IPS-NIHi7 (cell line): Measurements from ENCODE around the gene DHRS2.

Experiments used
- DNase-seq: peaks from one replicate; pipeline ENCODE4 v3.0.0; 2012; ENCODE audit warnings: mixed read lengths; ENCODE audit errors: extremely low spot score

Gene DHRS2

GRCh38 chr14:23612354-23612732, 23.8 kb upstream of the DHRS2 start:
- no peak for DNase-seq

GRCh38 chr14:23612802-23613201, 23.4 kb upstream of the DHRS2 start:
- DNase-seq, result no peak

DNA sequence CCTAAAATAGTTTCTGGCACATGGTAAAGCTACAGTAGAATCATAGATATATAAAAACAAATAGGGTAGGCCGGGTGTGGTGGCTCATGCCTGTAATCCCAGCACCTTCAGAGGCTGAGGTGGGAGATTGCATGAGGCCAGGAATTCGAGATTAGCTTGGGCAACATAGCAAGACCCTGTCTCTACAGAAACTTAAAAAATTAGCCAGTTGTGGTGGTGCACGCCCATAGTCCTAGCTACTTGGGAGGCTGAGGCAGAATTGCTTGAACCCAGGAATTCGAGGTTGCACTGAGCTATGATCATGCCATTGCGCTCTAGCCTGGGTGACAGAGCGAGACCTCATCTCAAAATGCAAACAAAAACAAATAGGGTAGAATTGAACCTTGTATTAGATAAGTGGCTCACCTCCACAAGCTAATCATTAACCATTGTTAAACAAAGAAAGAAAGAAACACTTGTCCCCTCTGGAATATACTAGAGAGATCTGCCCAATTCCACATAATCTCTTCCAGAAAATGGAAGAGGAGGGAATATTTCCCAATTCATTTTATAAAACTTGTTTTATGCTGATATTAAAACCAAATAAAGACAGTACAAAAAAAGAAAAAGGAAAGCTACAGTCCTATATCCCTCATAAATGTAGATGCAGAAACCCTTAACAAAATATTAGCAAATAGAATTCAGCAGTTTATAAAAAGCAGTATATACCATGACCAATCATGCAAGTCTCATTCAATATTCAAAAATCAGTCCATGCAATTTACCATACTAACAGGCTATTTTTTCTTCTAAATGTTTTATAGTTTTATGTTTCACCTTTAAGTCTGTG, 22.7 kb upstream of the DHRS2 start:
- no peak for DNase-seq

DNA sequence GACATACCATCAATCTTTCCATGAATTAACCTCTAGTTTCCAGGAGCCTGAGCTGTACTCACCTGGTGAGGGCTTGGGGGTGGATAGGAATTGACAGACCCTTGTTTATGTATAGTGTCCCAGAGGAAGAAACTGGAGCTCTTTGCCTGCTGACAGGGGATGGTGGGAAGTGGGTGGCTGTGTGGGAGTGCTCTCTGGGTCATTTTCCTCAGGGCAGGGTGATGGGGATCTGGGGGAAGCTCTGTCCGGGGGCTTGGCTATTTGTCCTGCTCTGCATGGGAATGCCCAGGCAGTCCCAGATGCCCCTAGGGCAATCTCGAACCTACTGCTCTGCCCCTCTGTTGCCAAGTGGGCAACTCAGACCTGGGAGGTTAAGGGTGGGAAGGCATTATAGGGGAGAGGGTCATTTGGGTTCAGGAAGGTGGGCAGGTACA, 21.8 kb upstream of the DHRS2 start:
- no peak for DNase-seq

- no peak for DNase-seq
These were observed 20.3 kb upstream of the DHRS2 start for GRCh38 chr14:23615856-23616255.

DNA sequence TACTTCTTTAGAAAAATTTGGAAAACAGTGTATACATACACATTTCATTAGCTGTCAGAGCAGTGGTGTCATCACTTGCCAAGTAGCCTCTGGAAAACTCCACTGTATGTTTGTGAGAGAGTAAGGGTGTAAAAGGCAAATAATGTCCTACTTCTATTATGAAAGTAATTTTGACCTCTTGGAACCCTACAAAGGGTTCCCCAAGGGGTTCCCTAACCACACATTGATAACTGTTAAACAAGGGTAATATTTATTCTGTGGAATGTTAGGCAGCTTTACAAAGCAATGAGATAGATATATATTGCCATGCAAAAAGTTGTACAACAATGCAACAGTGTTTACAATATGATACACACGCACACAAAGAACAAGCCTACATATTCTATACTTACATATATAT, 18.6 kb upstream of the DHRS2 start:
- DNase-seq, result no peak

GRCh38 chr14:23618415-23618988, 17.7 kb upstream of the DHRS2 start:
- DNase-seq, result no peak

- no peak for DNase-seq
These were observed 15.9 kb upstream of the DHRS2 start for GRCh38 chr14:23620177-23620702.

DNA sequence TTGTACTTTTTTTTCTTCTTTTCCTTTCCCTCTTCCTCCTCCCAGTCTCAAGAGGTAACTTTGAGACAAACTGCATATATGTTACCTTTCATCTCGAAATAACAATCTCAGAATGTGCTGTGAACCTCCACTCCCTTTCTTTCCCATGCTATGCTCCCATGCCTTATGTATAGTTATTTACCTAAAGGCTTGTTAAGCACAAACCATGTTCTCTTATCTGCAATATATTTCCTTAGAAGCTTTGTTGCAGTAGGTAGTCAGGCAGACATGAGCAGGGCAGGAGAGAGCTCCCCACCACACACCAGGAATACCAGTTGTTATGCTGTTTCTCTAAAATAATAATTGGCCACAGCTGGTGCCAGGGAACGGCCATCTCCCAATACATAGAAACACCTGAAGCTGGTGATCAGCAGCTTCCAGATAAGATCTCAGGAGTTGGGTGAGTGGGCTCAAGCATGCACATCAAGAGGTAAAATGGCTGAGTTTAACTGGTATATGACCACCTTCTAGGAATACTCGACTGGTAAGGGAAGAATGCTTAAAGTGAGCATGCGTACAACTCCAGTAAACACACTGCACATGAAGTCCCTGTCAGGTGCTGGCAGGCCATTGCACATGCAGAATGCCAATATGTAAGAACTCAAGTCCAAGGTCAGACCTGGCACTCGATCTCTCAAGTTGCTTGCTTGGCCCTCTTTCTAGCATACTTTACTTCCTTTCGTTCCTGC, 14.8 kb upstream of the DHRS2 start:
- no peak for DNase-seq

DNA sequence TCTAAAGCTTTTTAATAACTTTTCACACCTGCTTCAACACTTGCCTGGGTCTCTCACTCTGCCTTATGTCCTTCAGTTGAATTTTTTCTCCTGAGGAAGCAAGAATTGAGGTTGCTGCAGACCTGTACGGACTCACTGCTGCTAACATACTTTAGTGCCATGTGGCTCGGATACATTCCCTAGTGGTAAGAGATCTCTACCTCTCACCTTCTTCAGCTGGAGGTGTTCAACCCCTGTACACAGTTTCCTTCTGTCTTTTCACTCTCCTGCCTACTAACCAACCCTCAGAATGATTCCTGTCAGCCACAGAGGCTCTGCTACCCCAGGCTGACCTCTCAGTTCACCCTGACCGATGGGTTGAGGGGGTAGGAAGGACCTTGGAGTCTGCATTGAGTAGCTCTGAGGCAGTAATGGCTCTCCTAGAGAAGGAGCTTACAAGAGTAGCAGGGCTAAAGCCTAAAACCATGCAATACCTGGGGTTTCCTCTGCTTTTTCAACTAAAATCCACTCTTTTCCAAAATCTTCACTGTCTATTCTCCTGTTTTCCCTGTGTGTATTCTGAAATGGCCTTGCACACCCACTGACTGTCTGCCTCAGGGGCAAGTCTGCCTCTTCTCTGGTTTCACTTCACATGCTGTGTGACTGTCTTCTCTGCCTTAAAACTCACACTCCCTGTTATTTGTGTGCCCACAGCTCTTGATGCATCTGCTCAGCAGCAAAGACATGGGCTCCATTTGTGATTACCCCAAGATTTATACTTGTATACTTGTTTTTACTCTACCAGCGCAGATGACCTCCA, 14.0 kb upstream of the DHRS2 start:
- DNase-seq, result no peak

GRCh38 chr14:23622990-23623389, 13.2 kb upstream of the DHRS2 start:
- DNase-seq, result no peak

- DNase-seq, result no peak
These were observed 12.2 kb upstream of the DHRS2 start for GRCh38 chr14:23623962-23624361.

- DNase-seq, result no peak
These were observed 11.2 kb upstream of the DHRS2 start for GRCh38 chr14:23624830-23625404.

DNA sequence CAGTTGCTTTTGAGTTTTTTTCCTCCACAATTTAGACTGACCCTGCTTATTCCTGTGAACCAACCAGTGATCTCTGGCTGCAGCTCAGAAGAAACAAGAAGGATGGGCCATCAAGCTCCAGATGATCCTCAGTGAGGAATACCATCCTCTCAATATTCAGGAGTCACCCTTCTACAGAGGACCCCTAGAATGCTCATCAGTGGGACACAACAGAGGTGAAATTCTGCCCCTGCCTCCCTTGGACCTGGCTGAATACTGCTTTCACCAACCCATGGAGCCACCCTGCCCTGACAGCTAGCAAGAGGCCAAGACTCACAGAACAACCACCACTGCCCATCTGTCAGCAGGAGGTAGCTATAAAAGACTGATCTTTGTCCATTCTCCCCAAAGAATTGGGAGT, 9.2 kb upstream of the DHRS2 start:
- DNase-seq, result no peak

GRCh38 chr14:23627961-23628360, 8.2 kb upstream of the DHRS2 start:
- DNase-seq, result no peak

- DNase-seq, result no peak
These were observed 7.0 kb upstream of the DHRS2 start for GRCh38 chr14:23629204-23629603.

DNA sequence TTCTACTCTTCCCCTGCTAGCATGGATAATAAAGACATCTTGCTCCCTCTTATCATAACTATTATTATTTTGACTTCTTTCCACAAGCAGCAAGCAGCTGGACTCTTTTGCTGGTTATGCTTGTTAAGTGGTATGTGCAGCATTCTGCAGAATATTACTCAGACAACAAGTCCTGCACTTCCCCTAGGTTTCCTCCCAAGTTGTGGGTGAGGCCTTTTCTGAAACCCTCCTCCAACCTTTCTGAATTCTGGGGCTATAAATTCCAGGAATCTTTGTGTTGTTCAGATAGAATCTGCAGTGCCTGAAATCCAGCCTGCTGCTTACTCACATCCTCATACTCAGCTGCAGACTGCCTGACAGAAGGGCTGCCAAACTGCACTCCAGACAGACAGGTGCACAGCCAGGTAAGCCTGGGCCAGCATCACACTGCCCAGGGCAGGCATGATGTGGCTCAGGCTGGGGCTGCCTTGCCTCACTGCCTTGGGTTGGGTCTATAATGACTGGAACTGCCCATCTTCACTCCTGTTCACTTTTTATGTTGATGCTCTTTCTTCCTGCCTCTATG, 6.2 kb upstream of the DHRS2 start:
- DNase-seq, result no peak

DNA sequence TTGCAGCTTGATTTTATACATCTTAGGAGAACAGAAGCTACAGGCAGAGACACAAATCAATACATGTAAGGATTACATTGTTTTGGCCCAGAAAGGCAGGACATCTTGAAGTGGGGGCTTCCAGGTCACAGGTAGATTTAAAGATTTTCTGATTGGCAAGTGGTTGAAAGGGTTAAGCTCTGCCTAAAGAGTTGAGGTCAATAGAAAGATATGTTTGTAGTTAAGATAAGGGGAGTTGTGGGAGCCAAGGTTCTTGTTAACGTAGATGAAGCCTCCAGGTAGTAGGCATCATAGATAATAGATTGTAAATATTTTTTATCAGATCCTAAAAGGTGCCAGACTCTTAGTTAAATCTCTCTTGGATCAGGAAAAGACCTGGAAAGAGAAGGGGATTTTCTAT, 5.5 kb upstream of the DHRS2 start:
- no peak for DNase-seq

DNA sequence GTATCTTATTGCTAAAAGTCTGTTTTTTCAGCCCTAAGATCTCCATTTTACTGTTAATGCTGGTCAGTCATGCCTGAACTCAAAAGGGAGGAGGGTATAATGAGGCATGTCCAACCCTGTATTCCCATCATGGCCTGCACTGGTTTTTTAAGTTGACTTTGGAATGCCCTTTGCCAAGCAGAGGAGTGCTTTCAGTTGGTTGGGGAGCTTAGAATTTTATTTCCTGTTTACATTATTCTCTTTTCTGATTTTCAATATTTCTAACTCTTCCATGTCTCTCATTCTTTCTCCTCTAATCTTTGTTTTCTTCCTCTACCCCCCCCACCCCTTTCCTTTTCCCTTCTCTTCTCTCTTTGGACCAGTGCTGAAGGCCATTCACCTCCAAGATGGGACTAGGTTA, 4.9 kb upstream of the DHRS2 start:
- no peak for DNase-seq

DNA sequence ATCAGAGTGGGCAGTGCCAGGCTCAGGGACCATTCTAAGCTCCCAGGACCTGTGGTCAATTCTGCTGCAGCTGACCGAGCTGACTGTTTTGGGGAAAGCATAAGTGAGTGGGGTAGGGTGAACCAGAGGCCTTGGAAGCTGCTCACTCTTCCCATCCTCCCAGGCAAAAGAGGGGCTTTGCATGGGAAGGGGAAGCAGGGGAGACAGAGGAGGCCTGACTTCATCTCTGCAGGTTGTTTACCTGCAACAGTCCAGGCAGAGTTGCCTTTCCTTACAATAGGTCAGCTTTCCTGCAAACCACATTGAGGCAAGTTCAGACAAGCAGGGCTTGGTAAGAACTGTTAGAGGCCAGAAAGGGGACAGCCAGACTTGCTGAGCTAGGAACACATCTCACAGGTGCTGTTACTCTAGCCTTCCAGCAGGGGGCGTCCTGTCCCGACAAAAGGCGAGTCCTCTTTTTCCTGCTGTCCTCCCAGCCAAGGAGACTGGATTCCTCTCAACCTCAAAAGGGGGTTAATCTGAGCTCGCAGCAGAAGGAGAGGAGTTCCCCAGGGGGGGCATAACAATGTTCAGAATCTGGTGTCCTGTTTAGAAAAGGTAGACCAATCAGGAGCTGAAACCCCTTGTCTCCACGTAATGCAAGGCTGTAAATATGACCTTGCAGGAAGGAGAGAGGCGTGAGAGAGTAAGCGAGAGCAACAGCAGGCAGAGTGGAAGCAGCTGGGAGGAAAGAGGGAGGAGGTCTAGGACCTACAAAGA, 4.3 kb upstream of the DHRS2 start:
- DNase-seq, result peak; percentile 96
